Activated T-cell treated with anti-CD3 and anti-CD28 coated beads for 4 hours (primary cell): ENCODE measurements around the gene QRICH1.
"Not testable (repeated sequence)": the region's sequence is repeated elsewhere in the genome, so short reads cannot be mapped to it uniquely, and the experiment has no call there.

Experiments used
- DNase-seq: peaks from one replicate; pipeline ENCODE4 v3.0.0-alpha.2; 2020

Gene QRICH1

DNA sequence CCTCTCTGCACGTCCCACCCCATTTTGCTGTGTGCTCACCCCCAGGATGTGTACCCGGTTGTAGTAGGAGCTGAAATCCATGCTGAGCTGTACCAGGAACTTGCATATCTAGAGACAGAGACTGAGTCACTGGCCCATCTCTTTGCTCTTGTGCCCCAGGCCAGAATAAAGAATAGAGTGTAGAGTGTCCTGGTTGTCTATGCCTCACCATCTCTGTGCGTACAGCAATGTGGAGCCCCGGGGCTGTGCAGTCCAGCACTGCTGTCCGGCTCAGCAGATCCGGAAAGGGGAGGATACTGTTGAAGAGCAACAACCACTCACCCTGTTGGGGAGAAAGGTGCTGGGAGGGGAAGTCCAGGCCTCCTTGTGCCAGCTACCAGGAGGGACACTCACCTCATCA is 78.1 kb downstream of the QRICH1 start:
- DNase-seq = no peak

DNA sequence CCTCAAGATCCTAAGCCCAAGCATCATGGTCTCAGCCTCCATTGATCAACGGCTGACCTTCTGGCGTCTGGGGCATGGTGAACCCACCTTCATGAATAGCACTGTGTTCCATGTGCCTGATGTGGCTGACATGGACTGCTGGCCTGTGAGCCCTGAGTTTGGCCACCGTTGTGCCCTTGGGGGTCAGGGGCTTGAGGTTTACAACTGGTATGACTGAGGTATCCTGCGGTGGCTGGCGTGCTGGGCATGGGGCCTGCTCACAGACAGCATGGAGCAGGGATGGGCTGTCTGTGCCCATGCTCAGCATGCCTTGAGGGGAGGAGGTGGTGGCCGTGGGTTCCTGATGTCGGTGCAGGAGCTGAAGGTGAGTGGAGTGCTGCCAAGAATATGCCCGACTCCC is 78.8 kb downstream of the QRICH1 start:
- no peak for DNase-seq

DNA sequence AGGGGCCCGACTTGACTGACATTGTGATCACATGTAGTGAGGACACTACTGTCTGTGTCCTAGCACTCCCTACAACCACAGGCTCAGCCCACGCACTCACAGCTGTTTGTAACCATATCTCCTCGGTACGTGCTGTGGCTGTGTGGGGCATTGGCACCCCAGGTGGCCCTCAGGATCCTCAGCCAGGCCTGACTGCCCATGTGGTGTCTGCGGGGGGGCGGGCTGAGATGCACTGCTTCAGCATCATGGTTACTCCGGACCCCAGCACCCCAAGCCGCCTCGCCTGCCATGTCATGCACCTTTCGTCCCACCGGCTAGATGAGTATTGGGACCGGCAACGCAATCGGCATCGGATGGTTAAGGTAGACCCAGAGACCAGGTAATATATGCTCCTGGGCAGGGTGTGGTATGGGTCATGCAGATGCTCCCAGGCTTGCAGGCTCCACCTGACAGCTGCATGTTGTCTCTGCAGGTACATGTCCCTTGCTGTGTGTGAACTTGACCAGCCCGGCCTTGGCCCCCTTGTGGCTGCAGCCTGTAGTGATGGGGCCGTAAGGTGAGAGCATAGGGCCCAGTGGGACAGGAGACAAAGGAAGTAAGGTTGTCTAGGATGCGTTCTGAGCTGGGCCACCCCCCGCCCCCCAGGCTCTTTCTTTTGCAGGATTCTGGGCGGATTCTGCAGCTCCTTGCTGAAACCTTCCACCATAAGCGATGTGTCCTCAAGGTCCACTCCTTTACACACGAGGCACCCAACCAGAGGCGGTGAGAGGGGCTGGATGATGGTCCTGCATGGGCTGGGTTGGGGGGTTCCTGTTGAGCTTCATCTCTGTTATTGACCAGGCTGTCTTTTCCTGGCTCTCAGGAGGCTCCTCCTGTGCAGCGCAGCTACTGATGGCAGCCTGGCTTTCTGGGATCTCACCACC is 79.9 kb downstream of the QRICH1 start:
- no peak for DNase-seq

DNA sequence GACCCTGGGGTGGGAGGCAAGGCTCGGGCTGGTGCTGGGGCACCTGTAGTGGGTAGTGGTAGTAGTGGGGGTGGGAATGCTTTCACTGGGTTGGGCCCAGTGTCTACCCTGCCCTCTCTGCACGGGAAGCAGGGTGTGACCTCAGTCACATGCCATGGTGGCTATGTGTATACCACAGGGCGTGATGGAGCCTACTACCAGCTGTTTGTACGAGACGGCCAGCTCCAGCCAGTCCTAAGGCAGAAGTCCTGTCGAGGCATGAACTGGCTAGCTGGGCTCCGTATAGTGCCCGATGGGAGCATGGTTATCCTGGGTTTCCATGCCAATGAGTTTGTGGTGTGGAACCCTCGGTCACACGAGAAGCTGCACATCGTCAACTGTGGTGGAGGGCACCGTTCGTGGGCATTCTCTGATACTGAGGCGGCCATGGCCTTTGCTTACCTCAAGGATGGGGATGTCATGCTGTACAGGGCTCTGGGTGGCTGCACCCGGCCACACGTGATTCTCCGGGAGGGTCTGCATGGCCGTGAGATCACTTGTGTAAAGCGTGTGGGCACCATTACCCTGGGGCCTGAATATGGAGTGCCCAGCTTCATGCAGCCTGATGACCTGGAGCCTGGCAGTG is 80.6 kb downstream of the QRICH1 start:
- no peak for DNase-seq

DNA sequence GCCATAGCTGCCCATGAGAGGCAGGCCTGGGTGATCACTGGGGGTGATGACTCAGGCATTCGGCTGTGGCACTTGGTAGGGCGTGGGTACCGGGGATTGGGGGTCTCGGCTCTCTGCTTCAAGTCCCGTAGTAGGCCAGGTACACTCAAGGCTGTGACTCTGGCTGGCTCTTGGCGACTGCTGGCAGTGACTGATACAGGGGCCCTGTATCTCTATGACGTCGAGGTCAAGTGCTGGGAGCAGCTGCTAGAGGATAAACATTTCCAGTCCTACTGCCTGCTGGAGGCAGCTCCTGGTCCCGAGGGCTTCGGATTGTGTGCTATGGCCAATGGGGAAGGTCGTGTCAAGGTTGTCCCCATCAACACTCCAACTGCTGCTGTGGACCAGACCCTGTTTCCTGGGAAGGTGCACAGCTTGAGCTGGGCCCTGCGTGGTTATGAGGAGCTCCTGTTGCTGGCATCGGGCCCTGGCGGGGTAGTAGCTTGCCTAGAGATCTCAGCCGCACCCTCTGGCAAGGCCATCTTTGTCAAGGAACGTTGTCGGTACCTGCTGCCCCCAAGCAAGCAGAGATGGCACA is 81.3 kb downstream of the QRICH1 start:
- no peak for DNase-seq

DNA sequence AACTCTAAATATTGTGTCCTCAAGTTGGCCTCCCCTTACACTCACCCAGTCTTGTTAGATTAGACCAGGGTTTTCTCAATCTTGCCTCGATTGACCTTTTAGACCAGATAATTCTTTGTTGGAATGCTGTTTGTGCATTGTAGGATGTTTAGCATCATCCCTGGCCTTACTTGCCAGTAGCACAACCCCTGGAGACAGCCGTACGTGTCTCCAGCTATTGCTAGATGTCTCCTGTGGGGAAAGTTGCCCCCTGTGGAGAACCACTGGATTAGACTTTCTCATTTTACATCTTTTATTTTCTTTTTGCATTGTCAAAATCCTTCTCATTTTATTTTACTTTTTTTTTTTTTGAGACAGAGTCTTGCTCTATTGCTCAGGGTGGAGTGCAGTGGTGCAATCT is 84.5 kb downstream of the QRICH1 start:
- DNase-seq = no peak

DNA sequence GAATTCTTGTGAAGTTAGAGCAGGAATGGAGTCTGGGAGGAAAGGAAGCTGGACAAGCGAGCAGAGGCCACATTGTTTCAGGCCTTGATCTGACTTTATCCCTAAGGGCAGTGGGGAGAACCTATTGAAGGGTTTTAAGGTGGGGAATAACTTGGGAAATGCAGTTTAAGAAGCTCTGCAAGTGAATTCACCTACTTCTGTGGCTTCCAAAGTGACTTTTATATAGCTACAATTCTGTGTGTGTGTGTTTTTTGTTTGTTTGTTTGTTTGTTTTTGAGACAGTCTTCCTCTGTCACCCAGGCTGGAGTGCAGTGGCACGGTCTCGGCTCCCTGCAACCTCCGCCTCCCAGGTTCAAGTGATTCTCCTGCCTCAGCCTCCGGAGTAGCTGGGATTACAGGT is 85.2 kb downstream of the QRICH1 start:
- not testable (repeated sequence) for DNase-seq

DNA sequence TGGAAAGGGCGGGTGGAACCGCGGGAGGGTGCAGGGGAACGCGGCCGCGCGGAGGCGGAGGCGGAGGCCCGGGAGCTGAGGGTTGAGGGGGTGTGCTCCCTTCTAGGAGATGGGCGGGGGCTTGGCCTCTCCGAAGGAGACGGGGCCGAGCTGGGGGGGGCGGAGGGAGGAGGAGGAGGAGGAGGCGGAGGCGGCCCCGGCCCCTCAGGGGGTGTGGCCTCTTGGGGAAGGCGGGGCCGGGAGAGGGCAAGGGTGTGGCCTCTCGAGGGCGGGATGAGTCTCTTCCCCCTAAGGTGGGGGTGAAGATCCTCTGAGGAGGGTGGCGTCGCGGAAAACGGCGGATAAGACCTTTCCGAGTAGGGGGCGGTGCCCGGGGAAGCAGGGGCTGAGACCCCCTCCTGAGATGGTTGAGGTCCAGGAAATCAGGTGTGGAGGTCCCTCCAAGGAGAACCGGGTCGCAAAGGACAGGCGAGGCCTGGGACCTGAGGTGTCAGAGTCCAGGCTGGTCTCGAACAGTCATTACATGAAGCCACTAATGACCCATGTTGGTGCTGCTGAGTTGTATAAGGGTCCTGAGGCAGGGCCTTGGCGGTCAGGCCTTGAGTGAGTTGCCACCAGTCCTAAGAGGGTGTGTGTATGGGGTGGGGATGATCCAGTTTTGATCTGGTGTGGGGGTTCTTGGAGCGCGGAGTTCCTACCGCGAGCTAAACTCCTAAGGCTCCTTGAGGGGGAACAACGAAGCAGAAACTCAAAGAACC is 85.9 kb downstream of the QRICH1 start:
- peak; percentile 92 for DNase-seq

DNA sequence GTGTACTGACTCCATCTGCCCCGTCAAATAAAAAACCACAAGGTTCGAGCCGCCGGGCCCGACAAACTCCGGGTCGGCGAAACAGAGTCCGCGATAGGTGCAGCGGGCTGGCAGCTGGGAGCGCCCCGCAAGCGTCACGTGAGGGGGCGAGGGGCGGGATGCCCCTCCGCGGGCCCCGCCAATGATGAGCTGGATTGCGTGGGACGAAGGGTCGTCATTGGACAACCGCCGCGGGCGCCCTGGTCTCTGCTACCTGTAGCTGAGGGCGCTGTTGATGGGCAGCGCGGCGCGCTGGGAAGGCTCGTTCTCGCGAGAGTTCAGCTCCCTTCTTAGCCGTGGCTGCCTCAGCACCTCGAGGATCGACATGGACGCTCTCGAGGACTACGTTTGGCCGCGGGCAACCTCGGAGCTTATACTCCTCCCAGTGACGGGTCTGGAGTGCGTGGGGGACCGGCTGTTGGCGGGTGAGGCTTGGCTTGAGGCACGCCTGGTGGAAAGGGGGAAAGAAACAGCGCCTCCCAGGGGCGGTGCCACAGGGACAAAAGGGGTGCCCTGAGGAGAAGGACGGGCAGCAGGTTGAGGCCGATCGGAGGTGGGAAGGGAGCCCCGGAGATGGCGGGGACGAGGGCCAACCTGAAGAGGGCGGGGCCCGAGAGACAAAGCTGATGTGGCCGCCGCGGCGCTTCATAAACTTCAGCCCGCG is 86.7 kb downstream of the QRICH1 start, which contains the start of gene WDR6:
WDR6 (plus strand) TSS at position 324 of the 703 bp plus-strand sequence; CDS start at position 365, 41 bp downstream.
- peak; percentile 94 for DNase-seq

DNA sequence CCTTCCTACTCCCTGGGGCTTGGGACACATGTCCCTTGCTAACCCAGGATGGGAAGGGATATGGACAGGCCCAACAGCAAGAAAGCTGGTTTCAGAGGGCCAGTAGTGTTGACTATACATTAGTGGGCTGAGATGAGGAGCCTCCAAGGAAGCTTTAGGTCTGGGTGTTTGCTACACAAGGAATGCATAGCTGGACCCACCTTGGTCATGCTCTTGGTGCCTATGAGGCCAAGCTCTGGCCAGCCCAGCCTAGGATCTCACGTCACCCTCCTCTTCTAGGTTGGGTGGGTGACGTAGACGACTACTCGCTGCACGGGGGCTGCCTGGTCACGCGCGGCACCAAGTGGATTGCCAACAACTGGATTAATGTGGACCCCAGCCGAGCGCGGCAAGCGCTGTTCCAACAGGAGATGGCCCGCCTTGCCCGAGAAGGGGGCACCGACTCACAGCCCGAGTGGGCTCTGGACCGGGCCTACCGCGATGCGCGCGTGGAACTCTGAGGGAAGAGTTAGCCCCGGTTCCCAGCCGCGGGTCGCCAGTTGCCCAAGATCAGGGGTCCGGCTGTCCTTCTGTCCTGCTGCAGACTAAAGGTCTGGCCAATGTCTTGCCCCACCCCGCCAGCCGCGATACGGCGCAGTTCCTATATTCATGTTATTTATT is 87.3 kb downstream of the QRICH1 start:
- DNase-seq = no peak

DNA sequence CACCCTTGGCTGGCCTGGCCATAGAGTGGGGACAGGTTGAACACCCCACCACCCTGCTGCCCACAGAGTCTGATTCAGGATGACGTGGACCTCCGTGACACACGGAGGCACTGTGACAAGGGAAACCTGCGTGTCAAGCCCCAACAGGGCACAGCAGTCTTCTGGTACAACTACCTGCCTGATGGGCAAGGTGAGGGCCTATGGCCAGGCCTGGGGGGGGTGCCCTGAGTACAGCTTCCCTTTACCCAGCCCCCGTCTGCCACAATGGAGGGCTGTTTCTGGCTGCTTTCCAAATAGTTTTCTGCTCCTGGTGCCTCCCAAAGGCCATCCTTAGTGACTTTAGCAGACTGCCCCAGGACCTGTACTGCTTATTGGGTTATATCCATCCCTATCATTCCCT is 87.9 kb downstream of the QRICH1 start:
- no peak for DNase-seq

DNA sequence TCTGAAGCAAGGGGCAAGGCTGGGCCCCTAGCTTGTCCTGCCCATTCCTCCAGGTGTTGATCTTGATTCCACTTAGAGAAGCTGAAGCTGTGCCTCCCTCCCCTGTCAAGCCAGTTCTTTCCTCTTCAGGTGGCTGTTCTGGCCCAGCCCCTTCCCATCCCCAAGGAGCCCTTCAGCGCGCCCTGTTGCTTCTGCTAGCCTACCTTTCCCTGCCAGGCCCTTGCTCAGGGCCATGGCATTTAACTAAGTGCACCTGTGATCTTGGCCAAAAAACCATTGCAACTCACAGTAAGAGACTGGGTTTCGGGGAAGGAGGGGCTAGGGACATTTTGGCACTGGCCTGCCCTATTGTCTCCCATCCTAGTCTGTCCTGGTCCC is 88.6 kb downstream of the QRICH1 start:
- no peak for DNase-seq

DNA sequence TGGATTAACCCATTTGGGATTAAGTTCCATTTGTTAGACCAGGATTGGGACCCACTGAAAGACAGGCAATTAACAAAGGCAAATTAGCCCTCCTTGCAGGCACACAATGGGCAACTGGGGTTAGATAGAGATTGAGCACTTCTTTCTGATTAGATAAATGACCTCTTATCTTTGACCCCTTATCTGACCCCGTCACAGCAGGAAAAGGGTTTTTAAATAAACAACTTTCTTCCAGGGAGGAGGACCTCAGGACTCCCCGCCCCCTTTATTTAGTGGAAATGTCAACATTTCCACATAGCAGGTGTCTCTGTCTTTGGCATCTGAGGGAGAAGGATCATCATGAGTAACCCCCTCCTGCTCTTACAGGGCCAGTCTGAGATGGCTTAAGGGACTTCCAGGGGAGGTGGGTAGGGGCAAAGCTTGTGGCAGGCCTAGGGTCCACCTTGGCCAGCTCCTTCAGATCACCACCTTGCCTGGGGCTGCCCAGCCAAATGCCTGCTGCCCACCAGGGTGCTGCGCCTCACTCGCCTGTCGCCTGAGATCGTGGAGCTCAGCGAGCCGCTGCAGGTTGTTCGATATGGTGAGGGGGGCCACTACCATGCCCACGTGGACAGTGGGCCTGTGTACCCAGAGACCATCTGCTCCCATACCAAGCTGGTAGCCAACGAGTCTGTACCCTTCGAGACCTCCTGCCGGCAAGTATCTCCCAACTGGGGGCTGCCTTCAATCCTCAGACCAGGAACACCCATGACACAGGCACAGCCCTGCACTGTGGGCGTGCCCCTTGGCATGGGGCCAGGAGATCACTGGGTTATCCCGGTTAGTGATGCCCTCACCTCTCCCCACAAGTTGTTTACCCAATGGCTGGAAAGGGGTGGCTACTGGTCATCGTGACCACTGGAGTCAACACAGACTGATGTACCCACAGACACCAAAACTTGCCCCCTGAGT is 89.2 kb downstream of the QRICH1 start:
- no peak for DNase-seq

DNA sequence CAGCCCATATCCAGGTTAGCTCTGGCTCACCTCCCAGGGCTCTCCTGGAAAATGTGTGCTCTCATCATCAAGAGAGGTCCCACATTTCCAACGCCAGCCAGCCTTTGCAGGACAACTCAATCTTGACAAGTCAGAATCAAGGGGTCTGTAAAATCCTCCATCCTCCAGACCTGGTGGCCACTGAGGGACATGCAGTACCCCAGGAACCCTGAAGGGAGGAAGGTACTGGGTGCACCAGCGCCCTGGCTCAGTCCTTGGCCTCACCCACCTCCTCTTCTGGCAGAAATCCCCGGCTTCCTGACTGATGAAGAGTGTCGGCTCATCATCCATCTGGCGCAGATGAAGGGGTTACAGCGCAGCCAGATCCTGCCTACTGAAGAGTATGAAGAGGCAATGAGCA is 92.7 kb downstream of the QRICH1 start:
- no peak for DNase-seq

DNA sequence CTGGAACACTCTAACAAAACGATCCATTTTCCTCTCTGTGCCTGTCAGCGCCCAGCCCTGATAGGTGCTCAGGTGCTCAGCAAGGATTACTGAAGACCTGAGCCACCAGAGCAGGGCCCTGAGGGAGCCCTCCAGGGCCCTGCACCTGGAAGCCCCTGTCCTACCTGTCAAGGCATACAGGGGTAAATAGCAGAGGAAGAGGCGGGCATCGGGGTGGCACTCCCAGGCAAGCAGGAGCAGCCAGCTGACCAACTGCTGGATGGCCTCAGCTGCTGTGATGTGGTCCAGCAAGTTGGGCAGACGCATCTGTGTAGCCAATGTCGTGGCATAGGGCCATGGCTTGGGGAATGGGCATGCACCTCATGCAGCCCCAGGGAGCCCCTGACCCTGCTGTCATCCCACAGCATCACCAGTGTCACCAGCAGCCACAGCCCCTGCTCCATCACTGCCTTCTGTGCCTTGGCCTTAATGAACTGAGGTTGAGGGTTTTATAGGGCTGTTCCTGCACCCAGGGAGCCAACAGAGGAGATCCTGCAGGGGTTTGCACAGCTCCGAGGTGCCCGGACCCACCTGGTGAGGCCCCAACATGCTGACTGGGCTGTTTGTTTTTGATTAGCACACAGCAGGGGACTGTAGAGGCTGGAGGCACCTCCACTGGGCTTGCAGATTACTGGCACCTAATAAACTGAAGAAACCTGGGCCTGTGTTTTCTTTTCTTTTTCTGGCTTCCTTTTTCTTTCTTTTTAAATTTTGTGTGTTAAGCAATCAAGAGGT is 94.6 kb downstream of the QRICH1 start:
- DNase-seq = no peak

DNA sequence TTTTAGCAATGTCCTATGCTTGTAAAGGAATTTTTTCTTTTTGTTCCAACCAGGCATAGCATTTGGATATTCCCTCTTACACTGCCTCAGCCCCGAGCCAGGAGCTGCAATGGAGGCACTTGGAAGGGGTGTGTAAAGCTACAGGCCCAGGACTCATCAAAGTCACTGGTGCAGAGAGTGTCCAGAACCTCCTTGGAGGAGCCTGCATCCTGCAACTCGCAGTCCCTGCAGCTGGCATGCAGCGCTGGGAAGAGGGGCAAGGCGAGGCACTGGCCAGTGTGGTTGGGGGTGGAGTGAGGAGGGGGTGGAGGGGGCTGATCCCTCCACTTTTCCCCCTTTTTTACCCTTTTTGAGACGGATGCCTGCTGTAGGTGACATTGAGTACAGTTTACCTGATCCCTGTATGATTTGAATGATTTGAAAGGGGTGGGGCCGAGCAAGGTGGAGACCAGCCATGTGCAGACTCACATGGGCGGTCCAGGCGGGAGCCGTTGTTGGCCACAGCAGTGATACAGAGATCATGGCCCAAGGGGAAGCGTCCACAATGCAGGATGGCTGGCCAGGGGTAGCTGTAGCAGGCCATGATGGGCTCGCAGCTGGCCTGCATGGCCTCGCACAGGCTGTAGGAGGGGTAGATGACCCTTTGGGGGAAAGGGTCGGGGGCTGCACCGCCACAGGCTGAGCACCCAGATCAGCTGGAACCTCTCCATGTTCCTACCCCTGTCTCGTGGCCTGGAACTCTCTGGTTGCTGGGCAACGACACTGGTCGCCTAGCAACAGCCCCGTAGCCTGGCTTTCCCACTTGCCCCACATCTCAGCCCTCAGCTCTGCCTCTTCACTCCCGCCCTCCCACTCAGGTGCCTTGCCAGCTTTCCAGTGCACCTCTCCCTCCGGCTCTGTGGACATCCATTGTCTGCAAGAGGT is 95.9 kb downstream of the QRICH1 start:
- no peak for DNase-seq

DNA sequence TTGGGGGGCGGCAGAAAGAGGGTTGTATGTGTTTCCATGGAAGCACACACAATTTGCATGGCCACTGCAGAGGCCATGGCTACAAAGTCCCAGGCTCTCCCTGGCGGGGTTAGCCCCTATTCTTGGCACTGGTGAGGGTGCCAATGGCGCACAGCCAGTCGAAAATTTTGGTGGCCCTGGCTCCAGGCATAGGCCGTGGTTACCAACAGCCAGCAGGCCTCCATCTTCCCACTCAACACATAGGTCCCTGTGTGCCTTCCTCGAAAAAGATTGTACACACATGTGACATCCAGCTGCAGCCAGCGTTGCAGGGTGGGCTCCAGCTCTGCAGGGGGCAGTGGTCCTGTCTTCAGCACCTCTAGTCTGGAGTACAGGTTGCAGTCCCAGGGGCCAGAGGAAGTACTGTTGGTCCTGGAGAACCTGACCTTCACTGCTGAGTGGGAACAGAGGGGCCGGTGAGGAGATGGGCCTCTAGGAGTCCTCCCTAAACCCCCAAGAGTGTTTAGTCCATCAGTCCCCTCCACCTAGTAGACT is 96.7 kb downstream of the QRICH1 start:
- no peak for DNase-seq

DNA sequence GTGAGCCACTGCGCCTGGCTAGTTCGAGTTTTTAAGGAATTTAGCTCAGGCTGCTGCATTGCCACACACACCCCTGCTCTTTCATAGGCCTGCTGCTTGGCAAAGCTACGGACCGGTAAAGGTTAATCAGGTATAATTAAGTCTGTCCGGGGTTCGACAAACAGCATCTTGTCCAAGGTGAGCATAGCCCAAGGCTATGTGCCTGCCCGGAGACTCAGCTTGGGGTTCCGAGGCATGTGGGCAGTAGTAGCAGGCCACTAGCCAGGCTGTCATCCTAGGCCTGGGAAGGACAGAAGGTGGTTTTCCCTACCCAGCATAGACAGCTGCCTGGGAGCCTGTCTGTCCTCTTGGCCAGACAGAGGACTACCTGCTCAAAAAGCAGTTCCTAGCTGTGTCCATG is 97.2 kb downstream of the QRICH1 start:
- DNase-seq = no peak

DNA sequence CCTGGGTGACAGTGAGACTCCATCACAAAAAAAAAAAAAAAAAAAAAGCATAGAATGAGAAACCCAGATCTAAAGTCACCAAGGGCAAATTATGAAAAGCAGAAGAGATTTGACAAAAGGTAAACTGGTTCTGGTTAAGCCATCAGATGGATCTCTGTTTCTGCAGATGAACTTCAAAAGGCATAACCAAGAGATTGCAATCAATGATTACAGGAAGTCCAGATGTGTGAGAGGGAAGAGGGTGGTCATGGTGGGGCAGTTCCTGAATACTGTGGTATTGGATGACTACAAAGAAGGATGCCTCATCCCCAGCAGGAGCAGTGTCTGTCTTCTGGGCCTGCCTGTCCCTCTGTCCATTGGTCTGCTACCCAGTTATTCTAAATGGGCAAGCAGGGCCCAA is 100.0 kb downstream of the QRICH1 start:
- no peak for DNase-seq
